Right renal pelvis (tissue), 4 donors: ENCODE data around the gene LIN37. TPM values are rescaled to one million over a fixed set of nuclear protein-coding genes. Genes with fewer than 3 reads are reported as not detected.
"Not testable (repeated sequence)": the region's sequence is repeated elsewhere in the genome, so short reads cannot be mapped to it uniquely, and the experiment has no call there.

Source experiments
- DNase-seq, 4 donors: peaks; one replicate each; pipeline ENCODE4 v3.0.0-alpha.2; 2013; ENCODE audit warnings: low read depth in 4 of 4, low spot score in 3 of 4, missing footprints in 1 of 4
- polyA plus RNA-seq, 4 donors: library from polyadenylated mRNA; unstranded; fragments of 120-200 nt; gene quantifications; one replicate each; pipeline ENCODE4 v1.2.1, GENCODE V29; 2013; ENCODE audit not compliant: insufficient read length in 4 of 4

LIN37 gene
- polyA plus RNA-seq, 4 donors = 8.3 to 11.1 (median 9.4) TPM

DNA sequence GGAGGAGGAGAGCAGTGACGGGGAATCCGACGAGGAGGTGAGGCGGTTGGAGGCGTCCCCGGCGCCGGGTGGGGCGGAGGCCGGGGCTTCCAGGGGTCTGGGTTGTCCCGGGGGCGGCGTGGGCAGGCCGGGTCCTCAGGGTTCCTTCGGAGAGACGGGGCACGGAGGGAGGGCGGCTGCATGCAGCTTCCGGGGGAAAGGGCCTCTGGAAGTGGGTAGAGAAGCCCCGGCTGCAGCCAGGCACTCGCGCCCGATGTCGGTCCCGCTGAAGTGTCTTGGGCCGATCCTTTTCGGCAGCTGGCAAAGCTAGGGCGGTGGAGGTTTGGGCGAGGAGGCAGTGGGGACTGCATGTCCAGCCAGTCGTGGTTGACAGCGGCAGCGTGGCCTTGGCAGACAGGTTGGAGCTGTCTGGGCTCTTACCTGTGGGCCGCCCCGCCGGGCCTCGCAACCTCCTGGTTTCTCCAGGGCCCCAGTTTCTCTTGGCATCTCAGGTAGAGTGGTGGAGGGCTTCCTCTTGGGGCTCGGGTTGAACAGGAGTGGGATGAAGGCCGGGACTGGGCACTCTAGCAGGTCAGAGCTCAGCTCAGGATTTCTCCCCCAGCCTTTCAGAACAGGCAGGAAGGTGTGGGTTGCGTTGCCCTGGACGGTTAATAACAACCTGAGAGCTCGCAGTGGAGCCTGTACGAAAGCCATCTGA lies 29.9 kb upstream of the LIN37 start:
- no peak for DNase-seq

- DNase-seq = no peak
These were observed 28.8 kb upstream of the LIN37 start for GRCh38 chr19:35719402-35720162.

- DNase-seq = no peak
These were observed 28.2 kb upstream of the LIN37 start for GRCh38 chr19:35720163-35720524.

GRCh38 chr19:35720648-35721047 lies 27.7 kb upstream of the LIN37 start:
- DNase-seq = no peak

DNA sequence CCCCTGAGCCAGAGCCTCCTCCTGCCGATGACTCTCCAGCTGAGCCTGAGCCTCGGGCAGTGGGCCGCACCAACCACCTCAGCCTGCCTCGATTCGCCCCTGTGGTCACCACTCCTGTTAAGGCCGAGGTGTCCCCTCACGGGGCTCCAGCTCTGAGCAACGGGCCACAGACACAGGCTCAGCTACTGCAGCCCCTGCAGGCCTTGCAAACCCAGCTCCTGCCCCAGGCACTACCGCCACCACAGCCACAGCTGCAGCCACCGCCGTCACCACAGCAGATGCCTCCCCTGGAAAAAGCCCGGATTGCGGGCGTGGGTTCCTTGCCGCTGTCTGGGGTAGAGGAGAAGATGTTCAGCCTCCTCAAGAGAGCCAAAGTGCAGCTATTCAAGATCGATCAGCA lies 27.0 kb upstream of the LIN37 start:
- DNase-seq = no peak

DNA sequence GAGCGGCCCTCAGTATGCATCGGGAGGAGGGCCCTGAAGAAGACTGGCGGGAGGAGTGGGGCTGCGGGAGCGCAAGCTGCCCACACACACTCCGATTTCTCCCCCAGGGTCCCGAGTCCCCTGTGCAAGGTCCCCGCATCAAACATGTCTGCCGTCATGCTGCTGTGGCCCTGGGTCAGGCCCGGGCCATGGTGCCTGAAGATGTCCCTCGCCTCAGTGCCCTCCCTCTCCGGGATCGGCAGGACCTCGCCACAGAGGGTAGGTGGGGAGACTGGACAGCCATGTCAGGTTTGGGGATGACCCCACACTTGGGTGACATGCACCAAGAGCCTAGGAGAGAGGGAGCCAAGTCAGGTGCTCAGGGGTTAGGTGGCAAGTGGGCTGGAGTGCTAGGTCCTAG lies 25.9 kb upstream of the LIN37 start:
- DNase-seq = no peak

- no peak for DNase-seq
These were observed 25.5 kb upstream of the LIN37 start for GRCh38 chr19:35722897-35723296.

GRCh38 chr19:35723671-35724070 lies 24.7 kb upstream of the LIN37 start:
- no peak for DNase-seq

DNA sequence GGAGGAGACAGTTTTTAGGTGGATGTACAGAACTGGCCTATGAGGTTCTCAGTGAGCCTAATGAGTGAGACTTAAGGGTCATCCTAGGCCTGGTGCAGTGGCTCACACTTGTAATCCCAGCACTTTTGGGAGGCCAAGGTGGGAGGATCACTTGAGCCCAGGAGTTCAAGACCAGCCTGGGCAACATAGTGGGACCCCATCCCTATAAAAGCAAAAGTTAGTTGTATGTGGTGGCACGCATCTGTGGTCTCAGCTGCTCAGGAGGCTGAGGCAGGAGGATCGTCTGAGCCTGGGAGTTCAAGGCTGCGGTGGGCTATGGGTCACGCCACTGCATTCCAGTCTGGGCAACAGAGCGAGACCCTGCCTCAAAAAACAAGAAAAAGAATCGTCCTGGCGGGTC lies 24.2 kb upstream of the LIN37 start:
- DNase-seq = not testable (repeated sequence)

DNA sequence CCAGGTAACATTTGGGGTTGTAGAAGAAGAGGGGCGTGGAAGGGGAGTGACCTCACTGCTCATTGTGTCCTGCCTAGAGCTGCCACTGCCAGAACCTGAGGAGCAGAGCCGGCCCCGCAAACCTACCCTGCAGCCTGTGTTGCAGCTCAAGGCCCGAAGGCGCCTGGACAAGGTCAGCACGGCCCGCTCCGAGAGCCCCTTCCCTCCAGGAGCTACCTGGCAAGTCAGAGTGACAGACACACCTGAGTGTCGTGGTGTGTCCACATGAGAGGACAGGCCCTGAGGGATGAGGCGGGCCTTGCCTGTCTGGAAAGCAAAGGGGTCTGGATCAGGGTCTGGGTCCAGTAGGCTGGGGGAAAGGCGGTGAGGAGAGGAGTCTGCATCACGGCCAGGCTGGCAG lies 23.8 kb upstream of the LIN37 start:
- no peak for DNase-seq

GRCh38 chr19:35725216-35725861 lies 23.0 kb upstream of the LIN37 start:
- DNase-seq = no peak

GRCh38 chr19:35727053-35727955 lies 21.1 kb upstream of the LIN37 start:
- no peak for DNase-seq

- DNase-seq = no peak
These were observed 20.2 kb upstream of the LIN37 start for GRCh38 chr19:35727956-35728706.

DNA sequence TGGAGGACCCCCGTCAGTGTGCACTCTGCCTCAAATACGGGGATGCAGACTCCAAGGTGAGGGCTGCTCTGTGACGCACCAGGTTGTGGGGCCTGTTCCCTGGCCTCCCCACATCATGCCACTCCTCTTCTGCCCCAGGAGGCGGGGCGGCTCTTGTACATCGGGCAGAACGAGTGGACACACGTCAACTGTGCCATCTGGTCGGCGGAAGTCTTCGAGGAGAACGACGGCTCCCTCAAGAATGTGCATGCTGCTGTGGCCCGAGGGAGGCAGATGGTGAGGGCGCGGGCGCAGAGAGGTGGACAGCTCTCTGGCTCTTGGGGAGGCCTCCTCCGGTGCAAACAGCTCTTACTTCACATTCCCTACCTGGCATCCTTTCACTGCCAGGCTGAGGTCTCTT lies 19.4 kb upstream of the LIN37 start:
- no peak for DNase-seq

DNA sequence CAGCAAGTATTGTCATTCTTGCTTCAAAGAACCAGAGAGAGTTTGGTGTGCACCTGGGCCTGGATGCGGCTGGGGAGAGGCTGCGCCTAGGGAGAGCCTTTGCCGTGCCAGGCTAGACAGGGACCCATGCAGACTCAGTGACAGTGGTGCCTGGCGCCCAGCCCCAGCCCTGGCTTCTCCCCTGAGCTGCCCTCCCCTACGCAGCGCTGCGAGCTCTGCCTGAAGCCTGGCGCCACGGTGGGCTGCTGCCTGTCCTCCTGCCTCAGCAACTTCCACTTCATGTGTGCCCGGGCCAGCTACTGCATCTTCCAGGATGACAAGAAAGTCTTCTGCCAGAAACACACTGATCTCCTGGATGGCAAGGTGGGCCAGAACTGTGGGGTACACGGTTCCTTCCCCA lies 18.6 kb upstream of the LIN37 start:
- DNase-seq = no peak

DNA sequence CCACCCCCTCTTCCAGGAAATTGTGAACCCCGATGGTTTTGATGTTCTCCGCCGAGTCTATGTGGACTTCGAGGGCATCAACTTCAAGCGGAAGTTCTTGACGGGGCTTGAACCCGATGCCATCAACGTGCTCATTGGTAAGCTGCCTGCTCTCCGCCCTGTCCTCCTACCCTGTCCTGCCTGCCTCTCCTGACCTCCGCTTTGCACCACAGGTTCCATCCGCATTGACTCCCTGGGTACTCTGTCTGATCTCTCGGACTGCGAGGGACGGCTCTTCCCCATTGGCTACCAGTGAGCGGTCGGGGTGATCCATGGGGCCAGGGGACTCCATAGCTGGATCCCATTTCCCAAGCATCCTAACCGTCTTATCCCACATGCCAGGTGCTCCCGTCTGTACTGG lies 18.1 kb upstream of the LIN37 start:
- no peak for DNase-seq

DNA sequence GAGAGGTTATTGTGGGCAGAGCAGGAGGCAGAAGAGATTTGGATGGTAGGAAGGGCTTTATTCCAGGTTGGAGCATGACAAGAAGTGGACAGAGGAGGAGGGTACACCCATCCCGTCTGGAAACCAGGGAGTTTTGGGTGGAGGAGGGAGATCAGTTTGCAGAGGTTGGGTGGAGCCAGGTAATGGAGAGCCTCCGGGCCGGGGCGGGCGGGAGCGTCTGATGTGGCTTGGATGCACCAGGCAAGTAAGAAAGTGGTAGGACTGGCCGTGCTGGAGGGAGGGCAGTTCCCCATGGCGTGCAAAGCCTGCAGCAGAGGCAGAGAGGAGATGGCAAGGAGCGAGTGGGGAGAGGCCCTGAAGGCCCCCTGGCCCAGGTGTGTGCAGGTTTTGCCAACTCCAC lies 17.0 kb upstream of the LIN37 start:
- DNase-seq = no peak

GRCh38 chr19:35731779-35732405 lies 16.5 kb upstream of the LIN37 start:
- DNase-seq = no peak

GRCh38 chr19:35732540-35733179 lies 15.7 kb upstream of the LIN37 start:
- DNase-seq = no peak
